ENCODE measurements around the gene SERPIND1.

DNA sequence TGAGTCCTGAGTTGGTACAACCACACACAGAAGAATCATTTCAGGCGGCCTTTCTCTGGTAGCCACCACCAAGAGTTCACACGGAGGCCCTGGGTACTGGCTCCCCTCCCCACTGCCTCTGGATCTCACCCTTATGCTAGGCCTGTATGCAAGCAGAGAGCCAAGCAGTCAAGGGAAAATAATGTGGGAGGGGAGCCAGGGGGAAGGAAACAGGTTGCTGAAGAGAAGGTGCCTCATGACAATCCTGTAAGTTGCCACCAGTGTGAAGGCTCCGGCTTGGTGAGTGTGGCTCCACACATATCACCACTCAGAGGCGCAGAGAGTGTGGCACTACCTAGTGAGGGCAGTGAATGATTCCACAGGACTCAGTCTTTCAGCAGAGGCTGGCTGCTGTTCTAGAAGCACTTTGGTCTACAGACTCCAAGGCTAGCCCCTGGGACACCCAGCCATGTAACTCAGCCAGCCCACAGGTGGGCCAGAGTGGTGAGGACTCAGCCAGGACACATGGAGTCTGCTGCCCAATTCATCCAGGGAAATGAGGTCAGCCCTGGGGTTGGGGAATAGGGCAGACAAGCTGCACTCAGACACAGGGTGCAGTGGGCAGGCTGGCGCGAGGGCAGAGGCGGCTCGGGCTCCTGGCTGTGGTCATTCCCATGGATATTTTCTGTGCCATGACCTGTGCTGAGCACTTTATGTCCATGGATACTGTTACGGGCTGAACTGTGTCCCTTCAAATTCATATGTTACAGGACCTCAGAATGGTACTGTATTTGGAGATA, 49.0 kb upstream of the SERPIND1 start:
- TF ChIP-seq, protein P1, sequence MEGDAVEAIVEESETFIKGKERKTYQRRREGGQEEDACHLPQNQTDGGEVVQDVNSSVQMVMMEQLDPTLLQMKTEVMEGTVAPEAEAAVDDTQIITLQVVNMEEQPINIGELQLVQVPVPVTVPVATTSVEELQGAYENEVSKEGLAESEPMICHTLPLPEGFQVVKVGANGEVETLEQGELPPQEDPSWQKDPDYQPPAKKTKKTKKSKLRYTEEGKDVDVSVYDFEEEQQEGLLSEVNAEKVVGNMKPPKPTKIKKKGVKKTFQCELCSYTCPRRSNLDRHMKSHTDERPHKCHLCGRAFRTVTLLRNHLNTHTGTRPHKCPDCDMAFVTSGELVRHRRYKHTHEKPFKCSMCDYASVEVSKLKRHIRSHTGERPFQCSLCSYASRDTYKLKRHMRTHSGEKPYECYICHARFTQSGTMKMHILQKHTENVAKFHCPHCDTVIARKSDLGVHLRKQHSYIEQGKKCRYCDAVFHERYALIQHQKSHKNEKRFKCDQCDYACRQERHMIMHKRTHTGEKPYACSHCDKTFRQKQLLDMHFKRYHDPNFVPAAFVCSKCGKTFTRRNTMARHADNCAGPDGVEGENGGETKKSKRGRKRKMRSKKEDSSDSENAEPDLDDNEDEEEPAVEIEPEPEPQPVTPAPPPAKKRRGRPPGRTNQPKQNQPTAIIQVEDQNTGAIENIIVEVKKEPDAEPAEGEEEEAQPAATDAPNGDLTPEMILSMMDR (conservative IDR thresholded peaks at IDR 0.05; ENCODE audit: low read depth in 2 of 2) = no peak
- TF ChIP-seq EZH2 (IDR thresholded peaks at IDR 0.05; ENCODE audit: low read depth, unreplicated experiment) (no peak), POLR2AphosphoS5 (IDR thresholded peaks at IDR 0.05; ENCODE audit: low read depth) (no peak), EZH2phosphoT487 (IDR thresholded peaks at IDR 0.05; ENCODE audit: unreplicated experiment) (no peak), CREB1 (CRISPR knock-in tag; IDR thresholded peaks at IDR 0.05; ENCODE audit: low read depth) (no peak), ZNF114 (CRISPR knock-in tag; IDR thresholded peaks at IDR 0.05) (no peak)
- TF ChIP-seq, protein P2, sequence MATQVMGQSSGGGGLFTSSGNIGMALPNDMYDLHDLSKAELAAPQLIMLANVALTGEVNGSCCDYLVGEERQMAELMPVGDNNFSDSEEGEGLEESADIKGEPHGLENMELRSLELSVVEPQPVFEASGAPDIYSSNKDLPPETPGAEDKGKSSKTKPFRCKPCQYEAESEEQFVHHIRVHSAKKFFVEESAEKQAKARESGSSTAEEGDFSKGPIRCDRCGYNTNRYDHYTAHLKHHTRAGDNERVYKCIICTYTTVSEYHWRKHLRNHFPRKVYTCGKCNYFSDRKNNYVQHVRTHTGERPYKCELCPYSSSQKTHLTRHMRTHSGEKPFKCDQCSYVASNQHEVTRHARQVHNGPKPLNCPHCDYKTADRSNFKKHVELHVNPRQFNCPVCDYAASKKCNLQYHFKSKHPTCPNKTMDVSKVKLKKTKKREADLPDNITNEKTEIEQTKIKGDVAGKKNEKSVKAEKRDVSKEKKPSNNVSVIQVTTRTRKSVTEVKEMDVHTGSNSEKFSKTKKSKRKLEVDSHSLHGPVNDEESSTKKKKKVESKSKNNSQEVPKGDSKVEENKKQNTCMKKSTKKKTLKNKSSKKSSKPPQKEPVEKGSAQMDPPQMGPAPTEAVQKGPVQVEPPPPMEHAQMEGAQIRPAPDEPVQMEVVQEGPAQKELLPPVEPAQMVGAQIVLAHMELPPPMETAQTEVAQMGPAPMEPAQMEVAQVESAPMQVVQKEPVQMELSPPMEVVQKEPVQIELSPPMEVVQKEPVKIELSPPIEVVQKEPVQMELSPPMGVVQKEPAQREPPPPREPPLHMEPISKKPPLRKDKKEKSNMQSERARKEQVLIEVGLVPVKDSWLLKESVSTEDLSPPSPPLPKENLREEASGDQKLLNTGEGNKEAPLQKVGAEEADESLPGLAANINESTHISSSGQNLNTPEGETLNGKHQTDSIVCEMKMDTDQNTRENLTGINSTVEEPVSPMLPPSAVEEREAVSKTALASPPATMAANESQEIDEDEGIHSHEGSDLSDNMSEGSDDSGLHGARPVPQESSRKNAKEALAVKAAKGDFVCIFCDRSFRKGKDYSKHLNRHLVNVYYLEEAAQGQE (IDR thresholded peaks at IDR 0.05; ENCODE audit: unreplicated experiment) = no peak
- TF ChIP-seq, protein P3, sequence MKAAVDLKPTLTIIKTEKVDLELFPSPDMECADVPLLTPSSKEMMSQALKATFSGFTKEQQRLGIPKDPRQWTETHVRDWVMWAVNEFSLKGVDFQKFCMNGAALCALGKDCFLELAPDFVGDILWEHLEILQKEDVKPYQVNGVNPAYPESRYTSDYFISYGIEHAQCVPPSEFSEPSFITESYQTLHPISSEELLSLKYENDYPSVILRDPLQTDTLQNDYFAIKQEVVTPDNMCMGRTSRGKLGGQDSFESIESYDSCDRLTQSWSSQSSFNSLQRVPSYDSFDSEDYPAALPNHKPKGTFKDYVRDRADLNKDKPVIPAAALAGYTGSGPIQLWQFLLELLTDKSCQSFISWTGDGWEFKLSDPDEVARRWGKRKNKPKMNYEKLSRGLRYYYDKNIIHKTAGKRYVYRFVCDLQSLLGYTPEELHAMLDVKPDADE (IDR thresholded peaks at IDR 0.05) = no peak

Measured in GM23338 (cell line).